Activated T-helper 1 cell treated with anti-CD3 and anti-CD28 coated beads, Interleukin-2, amount 50 U/mL, for 16 hours (primary cell): Measurements from ENCODE around the gene PPL.
"Not testable (repeated sequence)": the region's sequence is repeated elsewhere in the genome, so short reads cannot be mapped to it uniquely, and the experiment has no call there.

Experiments
- DNase-seq, 2 donors: peaks; one replicate each; pipeline ENCODE4 v3.0.0-alpha.2; 2020; ENCODE audit warnings: low read depth in 1 of 2, low spot score in 1 of 2

Gene PPL

DNA sequence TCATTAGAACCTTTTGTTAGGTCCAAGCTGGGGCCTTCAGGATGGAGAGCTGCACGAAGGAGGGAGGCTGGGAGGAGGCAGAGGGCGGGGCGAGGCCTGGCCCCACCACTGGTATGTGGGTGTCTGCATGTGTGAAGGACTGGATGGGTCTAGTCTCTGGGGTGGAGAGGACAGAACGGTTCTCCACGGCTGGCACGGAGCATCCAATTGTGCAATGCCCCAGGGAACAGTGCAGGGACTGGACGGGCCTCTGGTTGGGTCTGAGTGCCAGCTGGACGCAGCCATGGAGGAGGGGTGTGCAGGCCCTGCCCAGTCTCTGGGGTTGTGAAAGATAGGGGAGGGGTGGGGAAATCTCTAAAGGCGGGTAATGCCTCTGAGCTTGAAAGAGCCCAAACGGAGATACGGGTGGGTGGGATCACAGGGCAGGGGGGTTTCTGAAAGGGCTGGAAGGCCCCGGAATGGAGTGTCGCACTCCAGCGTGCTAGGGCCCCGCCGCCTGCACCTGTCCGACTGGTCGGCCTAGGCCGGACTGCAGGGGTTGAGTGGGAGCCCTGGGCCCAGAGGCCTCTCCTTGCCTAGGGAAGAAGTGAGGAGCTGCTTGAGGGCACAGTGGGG lies 1.6 kb downstream of the PPL start:
- no peak for DNase-seq

GRCh38 chr16:4934591-4934990 lies 2.4 kb downstream of the PPL start:
- DNase-seq, result no peak

GRCh38 chr16:4933871-4934395 lies 3.0 kb downstream of the PPL start:
- DNase-seq, result no peak

GRCh38 chr16:4933433-4933832 lies 3.5 kb downstream of the PPL start:
- DNase-seq, result no peak

GRCh38 chr16:4931381-4931780 lies 5.6 kb downstream of the PPL start:
- no peak for DNase-seq

GRCh38 chr16:4929619-4930018 lies 7.3 kb downstream of the PPL start:
- DNase-seq, result not testable (repeated sequence)

DNA sequence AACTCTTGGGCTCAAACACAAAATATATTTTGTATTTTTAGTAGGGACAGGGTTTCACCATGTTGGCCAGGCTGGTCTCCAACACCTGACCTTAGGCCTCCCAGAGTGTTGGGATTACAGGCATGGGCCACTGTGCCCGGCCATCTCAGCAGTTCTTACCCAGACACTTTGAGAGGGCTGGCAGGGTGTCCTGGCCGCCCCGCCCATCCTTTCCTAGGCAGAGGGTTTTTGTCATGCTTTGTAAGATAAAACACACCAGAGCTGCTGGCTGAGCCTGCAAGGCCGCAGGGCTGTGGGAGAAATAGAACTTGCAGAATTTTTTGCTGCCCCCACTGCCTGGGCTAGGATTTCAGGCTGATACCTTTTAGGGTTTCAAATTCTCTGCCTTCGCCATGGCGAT lies 8.7 kb downstream of the PPL start:
- no peak for DNase-seq

- no peak for DNase-seq
Measured at GRCh38 chr16:4927661-4928060, 9.3 kb downstream of the PPL start.

DNA sequence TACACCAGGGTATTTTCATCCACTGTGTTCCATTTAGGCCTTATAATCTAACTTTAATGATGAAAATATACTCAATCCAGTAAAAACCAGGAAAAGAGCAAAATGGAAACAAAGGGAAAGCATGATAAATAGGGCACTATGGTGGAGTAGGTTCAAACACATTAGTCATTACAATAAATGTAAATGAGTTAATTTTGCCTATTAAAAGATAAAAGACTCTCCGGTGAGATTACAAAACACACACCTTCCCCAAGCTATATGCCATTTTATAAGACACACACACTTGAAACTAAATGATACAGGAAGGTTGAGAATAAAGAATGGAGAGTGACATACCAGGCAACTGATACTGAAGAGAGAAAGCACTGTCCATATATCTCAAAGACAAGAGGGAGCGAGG lies 10.0 kb downstream of the PPL start:
- no peak for DNase-seq

GRCh38 chr16:4925791-4926190 lies 11.2 kb downstream of the PPL start:
- DNase-seq, result no peak

- no peak for DNase-seq
Measured at GRCh38 chr16:4925293-4925607, 11.7 kb downstream of the PPL start.

GRCh38 chr16:4924593-4925292 lies 12.2 kb downstream of the PPL start:
- no peak for DNase-seq

DNA sequence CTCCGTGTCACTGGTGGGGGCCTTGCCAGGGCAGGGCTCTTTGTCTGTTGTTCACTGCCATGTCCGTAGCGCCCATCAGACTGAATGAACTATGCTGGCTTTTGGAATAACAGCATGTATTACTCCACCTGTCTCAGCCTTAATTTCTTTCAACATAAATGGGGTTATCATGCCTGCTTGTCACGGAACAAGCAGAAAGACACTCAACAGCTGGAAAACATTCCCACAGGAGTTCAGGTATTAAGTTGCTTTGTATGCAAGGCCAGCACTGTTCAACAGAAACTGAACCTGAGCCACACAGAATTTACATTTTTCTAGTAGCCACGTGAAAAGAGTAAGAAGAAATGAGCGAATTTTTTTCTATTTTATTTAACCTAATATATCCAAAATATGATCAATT lies 13.1 kb downstream of the PPL start:
- no peak for DNase-seq

DNA sequence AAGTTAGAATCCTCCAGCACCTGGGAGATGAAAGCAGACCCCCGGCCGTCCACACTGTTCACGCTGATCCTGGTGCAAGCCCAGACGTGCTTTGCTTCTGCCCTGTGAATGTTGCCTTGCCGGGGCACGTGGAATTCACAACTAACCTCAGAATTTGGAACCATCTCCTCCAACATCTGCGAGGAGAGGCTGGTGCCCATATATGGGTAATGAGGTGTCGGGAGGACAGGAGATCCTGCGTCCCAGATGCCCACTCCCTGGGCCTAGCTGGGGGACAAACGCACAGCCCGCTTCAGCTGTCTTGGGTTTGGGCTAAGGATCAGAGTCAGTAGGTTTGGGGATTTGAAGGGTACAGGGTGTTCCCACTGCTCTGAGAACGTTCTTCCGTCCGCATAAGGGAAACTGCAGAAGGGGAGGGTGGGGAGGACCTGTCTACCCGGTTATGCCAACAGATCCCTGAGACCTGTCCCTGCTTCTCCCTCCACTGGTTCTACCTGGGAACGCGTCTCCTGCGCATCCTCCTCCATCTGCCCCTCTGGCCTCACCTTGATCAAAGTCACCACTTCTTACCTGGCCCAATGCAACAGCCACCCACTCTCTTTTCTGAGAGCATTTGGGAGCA lies 14.1 kb downstream of the PPL start:
- DNase-seq, result no peak

- DNase-seq, result no peak
Measured at GRCh38 chr16:4920826-4921225, 16.1 kb downstream of the PPL start.

DNA sequence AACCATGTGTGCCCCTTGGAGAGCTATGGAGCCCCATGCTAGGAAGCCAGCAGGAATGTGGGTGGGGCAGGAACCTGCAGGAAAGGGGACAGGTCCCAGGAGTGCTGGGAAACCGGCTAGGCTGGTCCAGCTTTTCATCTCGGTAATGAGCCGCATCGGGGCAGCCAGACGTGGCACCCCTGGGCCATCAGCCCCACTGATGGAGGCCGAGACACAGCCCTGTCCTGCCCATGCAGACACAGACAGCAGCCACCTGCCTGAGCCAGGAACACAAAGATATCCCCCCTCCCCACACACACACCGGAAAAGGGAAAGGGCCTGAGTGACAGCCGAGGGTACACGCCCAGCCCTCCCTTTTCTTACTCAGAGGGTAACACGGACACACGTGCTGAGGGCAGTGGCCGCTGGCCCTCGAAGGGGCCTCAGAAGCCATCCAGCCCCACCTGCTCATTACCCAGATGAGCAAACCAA lies 18.1 kb downstream of the PPL start:
- DNase-seq, result no peak

DNA sequence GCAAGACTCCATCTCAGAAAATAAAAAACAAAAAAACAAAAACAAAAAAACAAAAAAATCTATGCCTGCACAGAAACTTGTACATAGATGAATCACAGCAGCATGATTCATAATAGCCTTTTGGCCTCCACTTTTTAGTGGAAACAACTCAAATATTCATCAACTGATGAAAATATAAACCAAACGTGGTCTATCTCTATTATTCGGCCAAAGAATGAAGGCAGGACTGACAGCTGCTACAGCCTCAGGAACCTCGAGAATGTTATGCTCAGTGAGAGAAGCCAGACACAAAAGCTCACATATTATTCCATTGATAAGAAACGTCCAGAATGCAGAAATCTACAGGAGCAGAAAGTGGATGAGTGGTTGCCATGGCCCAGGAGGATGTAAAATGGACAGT lies 19.8 kb downstream of the PPL start:
- DNase-seq, result no peak

DNA sequence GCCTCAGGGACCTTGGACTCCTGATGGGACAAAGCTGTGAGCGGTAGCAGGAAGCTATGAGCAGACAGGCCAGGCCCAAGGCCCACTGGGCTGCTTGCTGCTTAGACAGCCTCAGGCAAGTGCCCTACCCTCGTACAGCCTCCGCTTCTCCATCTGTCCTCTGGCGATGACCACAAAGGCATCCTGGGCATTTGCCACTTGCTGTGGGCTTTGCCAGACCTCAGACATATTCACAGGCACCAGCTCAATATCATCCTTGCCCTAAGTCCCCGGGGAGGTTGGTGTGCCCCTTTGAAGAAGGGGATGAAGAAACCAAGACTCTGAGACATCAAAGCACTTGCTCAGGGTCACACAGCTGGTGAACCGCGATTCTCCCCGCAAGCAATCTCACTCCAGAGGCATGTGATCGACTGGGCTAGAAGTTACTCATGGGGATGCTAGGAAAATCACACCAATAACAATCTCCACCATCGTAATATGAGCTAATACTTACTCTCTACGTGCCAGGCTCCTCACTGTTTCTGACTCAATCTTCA lies 21.7 kb downstream of the PPL start:
- DNase-seq, result no peak

DNA sequence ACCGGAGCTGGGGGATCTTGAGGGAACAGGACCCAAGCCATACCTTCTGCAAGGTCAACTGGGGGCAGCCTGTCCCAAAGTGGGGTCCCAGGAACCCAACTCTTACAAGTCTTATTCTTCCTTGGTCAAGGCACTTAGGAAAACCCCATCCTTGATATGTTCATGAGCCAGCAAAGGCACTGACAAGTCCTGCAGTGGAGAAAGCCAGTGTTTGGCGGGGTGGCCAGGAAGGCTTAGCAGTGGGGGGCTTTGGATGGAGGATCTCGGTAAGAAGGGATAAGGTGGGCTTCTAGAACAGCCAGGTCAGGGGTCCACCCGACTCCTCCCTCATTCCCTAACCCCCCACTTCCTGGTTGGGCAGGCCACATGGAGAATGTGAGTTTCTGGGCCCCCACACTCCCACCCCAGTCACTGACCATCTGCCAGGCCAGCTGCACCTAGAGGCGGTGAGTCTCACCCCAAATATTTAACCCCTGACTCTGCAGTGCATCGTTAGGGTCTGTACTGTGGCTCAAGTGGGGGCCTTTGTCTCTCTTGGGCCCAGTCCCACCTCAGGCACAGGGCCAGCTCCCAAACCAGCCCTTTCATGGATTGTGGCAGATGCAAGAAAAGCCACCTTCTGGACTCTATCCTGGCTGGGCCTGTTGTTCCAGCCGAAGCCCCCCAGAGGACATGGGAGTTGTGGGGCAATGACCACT lies 22.3 kb downstream of the PPL start:
- no peak for DNase-seq

DNA sequence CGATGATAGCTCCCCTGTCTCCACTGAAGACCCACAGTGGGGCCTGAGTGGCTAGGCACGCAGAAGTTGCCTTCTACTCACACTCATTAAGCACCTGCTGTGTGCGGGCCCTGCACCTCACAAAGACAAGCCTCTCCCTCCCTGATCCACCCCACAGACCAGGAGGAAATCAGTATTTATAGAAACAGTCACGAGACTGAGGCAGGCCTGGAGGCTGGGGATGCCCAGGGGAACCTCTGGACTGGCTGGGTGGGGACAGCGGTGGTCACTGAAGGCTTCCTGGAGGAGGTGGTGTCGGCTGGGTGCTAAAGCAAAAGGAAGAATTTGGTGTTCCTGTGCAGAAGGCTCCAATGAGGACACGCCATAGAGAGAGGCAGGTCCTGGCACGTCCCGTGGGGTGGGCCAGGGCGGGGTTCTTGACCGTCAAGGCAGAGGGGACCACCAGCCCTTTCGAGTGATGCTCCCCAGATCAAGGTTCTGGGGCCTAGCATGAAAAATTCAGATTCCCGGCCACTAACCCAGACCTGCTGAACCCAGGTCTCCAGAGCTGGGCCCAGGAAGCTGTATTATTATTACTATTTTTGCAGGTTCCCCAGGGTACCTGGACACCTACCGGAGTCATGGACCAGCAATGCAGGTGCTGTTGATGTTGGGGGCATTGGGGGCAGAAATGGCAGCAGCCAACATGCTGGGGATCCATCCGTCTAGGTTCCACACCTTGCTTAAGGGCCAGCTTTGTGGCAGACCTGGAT lies 23.0 kb downstream of the PPL start:
- no peak for DNase-seq
